ENCODE measurements around the gene TMPRSS9. TPM values are rescaled to one million over a fixed set of nuclear protein-coding genes. Genes with fewer than 3 reads are reported as not detected.

The TMPRSS9 gene
- polyA plus RNA-seq, 1 donor (not counting 4 experiments of a cell fraction or from before 2014, with no cell fraction given), result not detected

GRCh38 chr19:2474232-2475017 is 114.4 kb downstream of the TMPRSS9 start:
- peak overlapping the region; percentile 20 for H2AFZ ChIP-seq (ENCODE audit: control insufficient read depth, low read length)
- dilution Hi-C loops (cut with MboI; ENCODE audit: extremely low pct_ligation_motif_present, low sequenced_read_pairs), result no loop called here
- DNase-seq (ENCODE audit: low read depth, low spot score), result no peak
- H3K27me3 ChIP-seq (ENCODE audit: control insufficient read depth, extremely low read depth, insufficient read depth, low read length), result no peaks in the 10 kb centered on the region
- peak overlapping the region; percentile 74 for H3K27ac ChIP-seq (ENCODE audit: control insufficient read depth, insufficient read depth, low read length)
- no peaks in the 10 kb centered on the region for H3K9me1 ChIP-seq (ENCODE audit: control insufficient read depth, extremely low read depth, insufficient read depth, low read length)
- peaks cover 8% of the 10 kb centered on the region for H3K4me1 ChIP-seq (ENCODE audit: control insufficient read depth, extremely low read depth, insufficient read depth, low read length)
- TF ChIP-seq CTCF (optimal IDR thresholded peaks at IDR 0.05 in 1 of 3, IDR thresholded peaks at IDR 0.05 in 1 of 3, conservative IDR thresholded peaks at IDR 0.05 in 1 of 3; ENCODE audit: extremely low read depth in 1 of 3, insufficient read depth in 2 of 3, low read length in 3 of 3) (peak; percentile 53 to 93 (median 85)), EZH2 (IDR thresholded peaks at IDR 0.05; ENCODE audit: low read length) (no peak)
- H3K79me2 ChIP-seq (ENCODE audit: control insufficient read depth, insufficient read depth, low read length), result peaks cover 21% of the 10 kb centered on the region
- peak overlapping the region; percentile 70 for H3K9ac ChIP-seq (ENCODE audit: control insufficient read depth, extremely low read depth, insufficient read depth, low read length)
- H3K9me3 ChIP-seq (ENCODE audit: control insufficient read depth, low read depth, low read length), result no peaks in the 10 kb centered on the region
- H3K36me3 ChIP-seq (ENCODE audit: control insufficient read depth in 2 of 2, extremely low read depth in 1 of 2, insufficient read depth in 2 of 2, low read length in 2 of 2), result peaks cover 5 to 8% of the 10 kb centered on the region in 2 experiments
- H4K20me1 ChIP-seq (ENCODE audit: control insufficient read depth, extremely low read depth, insufficient read depth, low read length), result peaks cover 6% of the 10 kb centered on the region
- peak overlapping the region; percentile 96 for H3K4me2 ChIP-seq (ENCODE audit: control insufficient read depth, extremely low read depth, insufficient read depth, low read depth, low read length)
- no peak for FAIRE-seq
- peak overlapping the region; percentile 67 to 99 (median 89) for H3K4me3 ChIP-seq (ENCODE audit: control insufficient read depth in 2 of 3, extremely low read depth in 1 of 3, insufficient read depth in 2 of 3, low read depth in 1 of 3, low read length in 3 of 3)

GRCh38 chr19:2475018-2475701 is 115.1 kb downstream of the TMPRSS9 start:
- DNase-seq (ENCODE audit: low read depth, low spot score) (no peak), FAIRE-seq (no peak)
- H3K27ac ChIP-seq (ENCODE audit: control insufficient read depth, insufficient read depth, low read length), result peak overlapping the region; percentile 74
- dilution Hi-C loops (cut with MboI; ENCODE audit: extremely low pct_ligation_motif_present, low sequenced_read_pairs), result no loop called here
- peaks cover 21% of the 10 kb centered on the region for H3K79me2 ChIP-seq (ENCODE audit: control insufficient read depth, insufficient read depth, low read length)
- H3K36me3 ChIP-seq (ENCODE audit: control insufficient read depth in 2 of 2, extremely low read depth in 1 of 2, insufficient read depth in 2 of 2, low read length in 2 of 2), result peaks cover 5 to 8% of the 10 kb centered on the region in 2 experiments
- H3K4me2 ChIP-seq (ENCODE audit: control insufficient read depth, extremely low read depth, insufficient read depth, low read depth, low read length), result peak overlapping the region; percentile 96
- H3K9me1 ChIP-seq (ENCODE audit: control insufficient read depth, extremely low read depth, insufficient read depth, low read length), result no peaks in the 10 kb centered on the region
- peaks cover 6% of the 10 kb centered on the region for H4K20me1 ChIP-seq (ENCODE audit: control insufficient read depth, extremely low read depth, insufficient read depth, low read length)
- TF ChIP-seq EZH2 (IDR thresholded peaks at IDR 0.05; ENCODE audit: low read length) (no peak), CTCF (optimal IDR thresholded peaks at IDR 0.05 in 1 of 3, IDR thresholded peaks at IDR 0.05 in 1 of 3, conservative IDR thresholded peaks at IDR 0.05 in 1 of 3; ENCODE audit: extremely low read depth in 1 of 3, insufficient read depth in 2 of 3, low read length in 3 of 3) (peak in 1 of 3 experiments; percentile 11)
- peaks cover 5% of the 10 kb centered on the region for H3K4me1 ChIP-seq (ENCODE audit: control insufficient read depth, extremely low read depth, insufficient read depth, low read length)
- H2AFZ ChIP-seq (ENCODE audit: control insufficient read depth, low read length), result peak overlapping the region; percentile 20
- H3K4me3 ChIP-seq (ENCODE audit: control insufficient read depth in 2 of 3, extremely low read depth in 1 of 3, insufficient read depth in 2 of 3, low read depth in 1 of 3, low read length in 3 of 3), result peak overlapping the region; percentile 67 to 99 (median 89)
- H3K9me3 ChIP-seq (ENCODE audit: control insufficient read depth, low read depth, low read length), result no peaks in the 10 kb centered on the region
- peak overlapping the region; percentile 70 for H3K9ac ChIP-seq (ENCODE audit: control insufficient read depth, extremely low read depth, insufficient read depth, low read length)
- no peaks in the 10 kb centered on the region for H3K27me3 ChIP-seq (ENCODE audit: control insufficient read depth, extremely low read depth, insufficient read depth, low read length)

Other genes with a start within 250 kb of the TMPRSS9 start
- 51.1 to 108 TPM (median 56.1 TPM) in 3 replicates for gene AP3D1, start 208.7 kb upstream of the TMPRSS9 start, polyA plus RNA-seq
- gene DOT1L, start 196.3 kb upstream of the TMPRSS9 start, polyA plus RNA-seq, result 3.0 to 4.6 TPM (median 3.3 TPM) in 3 replicates
- 36.8 to 53.1 TPM (median 46.8 TPM) in 3 replicates for gene PLEKHJ1, start 123.9 kb upstream of the TMPRSS9 start, polyA plus RNA-seq
- gene SF3A2, start 123.4 kb upstream of the TMPRSS9 start, polyA plus RNA-seq, result 4.7 to 24.1 TPM (median 4.7 TPM) in 3 replicates
- gene AMH, start 110.9 kb upstream of the TMPRSS9 start, polyA plus RNA-seq, result 0.02 to 0.15 TPM (median 0.07 TPM) in 3 replicates
- not detected in 3 replicates for gene JSRP1, start 103.8 kb upstream of the TMPRSS9 start, polyA plus RNA-seq
- not detected in 3 replicates for gene PEAK3, start 78.1 kb upstream of the TMPRSS9 start, polyA plus RNA-seq
- not detected in 3 replicates for gene LINGO3, start 52.1 kb upstream of the TMPRSS9 start, polyA plus RNA-seq
- gene LSM7, start 31.7 kb upstream of the TMPRSS9 start, polyA plus RNA-seq, result 206 to 275 TPM (median 243 TPM) in 3 replicates
- gene SPPL2B, start 31.6 kb upstream of the TMPRSS9 start, polyA plus RNA-seq, result 9.3 to 20.9 TPM (median 13.5 TPM) in 3 replicates
- gene TIMM13, start 67.3 kb downstream of the TMPRSS9 start, polyA plus RNA-seq, result 38.8 to 64.3 TPM (median 45.0 TPM) in 3 replicates
- gene LMNB2, start 96.7 kb downstream of the TMPRSS9 start, polyA plus RNA-seq, result 55.7 to 84.8 TPM (median 80.1 TPM) in 3 replicates
- 20.6 to 32.4 TPM (median 26.8 TPM) in 3 replicates for gene GADD45B, start 115.9 kb downstream of the TMPRSS9 start, polyA plus RNA-seq